ENCODE data around the gene EEF1G. TPM values are rescaled to one million over a fixed set of nuclear protein-coding genes. Genes with fewer than 3 reads are reported as not detected.

Gene EEF1G
- total and polyA plus RNA-seq, 9 of the 15 experiments (the other 6 are each of a cell fraction or from before 2014, with no cell fraction given): 985 to 2,349 (median 2,035) TPM

DNA sequence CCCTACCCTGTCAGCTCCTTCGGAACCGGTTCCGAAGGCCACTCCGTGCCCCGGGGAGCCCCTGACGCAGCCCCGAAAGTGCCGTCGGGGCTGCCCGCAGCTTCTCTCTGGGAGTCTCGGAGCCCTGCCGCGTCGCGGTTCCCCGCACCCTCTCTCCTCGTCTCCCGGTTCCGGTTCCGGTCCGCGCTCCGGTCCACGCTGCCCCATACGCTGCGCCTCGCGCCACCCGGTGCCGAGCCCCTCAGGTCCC lies 27.4 kb upstream of the EEF1G start (continued):
- TF ChIP-seq MBD1 (CRISPR knock-in tag; IDR thresholded peaks at IDR 0.05) (no peak), ATF1 (CRISPR knock-in tag; IDR thresholded peaks at IDR 0.05) (no peak), ATF1 (tag; IDR thresholded peaks at IDR 0.05) (peak; percentile 23; the same call in 1 of the 2 replicates), TRIM24 (IDR thresholded peaks at IDR 0.05) (0 out of 4 replicates have a peak, but pooled peaks of 1 of the 2 experiments have one; percentile 30), RBBP5 (IDR thresholded peaks at IDR 0.05; ENCODE audit: borderline replicate concordance, insufficient read depth, low read length, poor library complexity, severe bottlenecking) (peak; percentile 91)

GRCh38 chr11:62600367-62601121 lies 26.9 kb upstream of the EEF1G start:
- peak overlapping the region; percentile 95 for H3K4me2 ChIP-seq (ENCODE audit: insufficient read depth, low read length)
- H3K36me3 ChIP-seq (ENCODE audit: control insufficient read depth, insufficient read depth, low read length): peaks cover 72% of the 10 kb centered on the region
- no peaks in the 10 kb centered on the region for H3K27me3 ChIP-seq (ENCODE audit: control insufficient read depth in 2 of 2, insufficient read depth in 2 of 2, low read length in 2 of 2)
- ATAC-seq (peak; percentile 2), DNase-seq (ENCODE audit: extremely low read depth in 1 of 4, low spot score in 3 of 4) (peak in 2 of 4 experiments; percentile 32 to 49), FAIRE-seq (peak; percentile 82)
- no TSS peak for BruUV-seq (replicated peaks)
- no peaks in the 10 kb centered on the region for H4K20me1 ChIP-seq (replicated peaks; ENCODE audit: control insufficient read depth, insufficient read depth, low read length)
- H3K9me3 ChIP-seq (replicated peaks; ENCODE audit: control insufficient read depth, insufficient read depth, low read depth, low read length): no peaks in the 10 kb centered on the region
- peaks cover 14 to 37% of the 10 kb centered on the region in 2 experiments; a peak in 4 of 5 replicates for H3K4me1 ChIP-seq (replicated peaks in 1 of 2; ENCODE audit: control insufficient read depth in 2 of 2, insufficient read depth in 2 of 2, low read length in 2 of 2)
- no peaks in the 10 kb centered on the region for H3K9me1 ChIP-seq (ENCODE audit: control insufficient read depth, insufficient read depth, low read length)
- peak overlapping the region; percentile 95 for H3K4me3 ChIP-seq
- H2AFZ ChIP-seq (ENCODE audit: low read depth, low read length): peak overlapping the region; percentile 78; the same call in 1 of the 2 replicates
- ChIA-PET CTCF (ENCODE audit: low intra/inter-chr PET ratio) (no interaction called here), POLR2A (interaction anchor here (0.6 to 2.7 kb wide), 11 partner anchors 9 to 240 kb away, joined by 3 to 45 read pairs (median 6); partner anchors contain the start of genes C11orf98, CSKMT, EEF1G and LBHD1)
- WGBS (ENCODE audit: insufficient coverage, low coverage, missing lambda C conversion rate): under 1% methylated on average over 23 of the region's 26 CpGs
- peak overlapping the region; percentile 95 to 100 for H3K9ac ChIP-seq (ENCODE audit: insufficient read depth in 1 of 2, low read depth in 2 of 2, low read length in 2 of 2)
- H3K79me2 ChIP-seq (ENCODE audit: control insufficient read depth, insufficient read depth, low read length): peaks cover 46% of the 10 kb centered on the region
- intact Hi-C loops (cut with micrococcal nuclease) (loop anchor here (5.0 kb wide), 1 partner anchor 72 kb away; the partner anchor contains the start of genes LBHD1 and UQCC3), in situ Hi-C loops (cut with MboI) (no loop called here)
- peak overlapping the region; percentile 97 for H3K27ac ChIP-seq (ENCODE audit: extremely low read depth, low read depth, low read length)
- no peak for TF ChIP-seq HBP1 (CRISPR knock-in tag; IDR thresholded peaks at IDR 0.05)
- TF ChIP-seq, protein P1, sequence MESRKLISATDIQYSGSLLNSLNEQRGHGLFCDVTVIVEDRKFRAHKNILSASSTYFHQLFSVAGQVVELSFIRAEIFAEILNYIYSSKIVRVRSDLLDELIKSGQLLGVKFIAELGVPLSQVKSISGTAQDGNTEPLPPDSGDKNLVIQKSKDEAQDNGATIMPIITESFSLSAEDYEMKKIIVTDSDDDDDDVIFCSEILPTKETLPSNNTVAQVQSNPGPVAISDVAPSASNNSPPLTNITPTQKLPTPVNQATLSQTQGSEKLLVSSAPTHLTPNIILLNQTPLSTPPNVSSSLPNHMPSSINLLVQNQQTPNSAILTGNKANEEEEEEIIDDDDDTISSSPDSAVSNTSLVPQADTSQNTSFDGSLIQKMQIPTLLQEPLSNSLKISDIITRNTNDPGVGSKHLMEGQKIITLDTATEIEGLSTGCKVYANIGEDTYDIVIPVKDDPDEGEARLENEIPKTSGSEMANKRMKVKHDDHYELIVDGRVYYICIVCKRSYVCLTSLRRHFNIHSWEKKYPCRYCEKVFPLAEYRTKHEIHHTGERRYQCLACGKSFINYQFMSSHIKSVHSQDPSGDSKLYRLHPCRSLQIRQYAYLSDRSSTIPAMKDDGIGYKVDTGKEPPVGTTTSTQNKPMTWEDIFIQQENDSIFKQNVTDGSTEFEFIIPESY (CRISPR knock-in tag; IDR thresholded peaks at IDR 0.05): no peak
- no peak for TF ChIP-seq ZNF764 (CRISPR knock-in tag; IDR thresholded peaks at IDR 0.05; ENCODE audit: low read depth)
- TF ChIP-seq CBX5 (IDR thresholded peaks at IDR 0.05; ENCODE audit: borderline replicate concordance, low read depth): no peak
- 0 out of 2 replicates have a peak, but pooled peaks have one; percentile 13 for TF ChIP-seq MEF2D (tag; conservative IDR thresholded peaks at IDR 0.05; ENCODE audit: low read depth)
- TF ChIP-seq LCOR (CRISPR knock-in tag; IDR thresholded peaks at IDR 0.05): 0 out of 2 replicates have a peak, but pooled peaks have one; percentile 9
- TF ChIP-seq HEY1 (CRISPR knock-in tag; IDR thresholded peaks at IDR 0.05; ENCODE audit: borderline replicate concordance): no peak
- peak; percentile 35; the same call in 1 of the 2 replicates for TF ChIP-seq VEZF1 (CRISPR knock-in tag; IDR thresholded peaks at IDR 0.05)

All from K562 (cell line).